ENCODE data around the gene CREBRF.

Gene CREBRF

GRCh38 chr5:173078878-173079277 lies 22.7 kb downstream of the CREBRF start:
- H3K4me3 ChIP-seq (ENCODE audit: low read length), result no peak overlapping the region
- DNase-seq (ENCODE audit: low read depth), result no peak
- TF ChIP-seq CTCF (conservative IDR thresholded peaks at IDR 0.05; ENCODE audit: low read depth, low read length), result no peak

DNA sequence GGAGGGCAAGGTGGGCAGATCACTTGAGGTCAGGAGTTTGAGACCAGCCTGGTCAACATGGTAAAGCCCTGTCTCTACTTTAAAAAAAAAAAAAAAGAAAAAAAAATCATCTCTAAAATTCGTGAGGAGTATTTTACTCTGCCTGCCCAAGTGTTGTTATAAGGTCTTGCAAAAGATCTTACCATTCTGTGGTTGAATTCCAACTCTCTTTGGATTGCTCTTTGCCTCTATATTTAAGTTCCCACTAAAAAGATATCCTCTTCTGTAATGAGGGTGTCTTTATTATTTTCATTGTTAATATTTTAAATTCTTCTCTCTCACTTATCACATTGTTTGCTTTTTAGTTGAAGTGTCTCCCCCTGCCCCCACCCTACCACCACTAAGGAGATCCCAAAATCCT lies 33.4 kb downstream of the CREBRF start:
- no peak overlapping the region for H3K4me3 ChIP-seq (ENCODE audit: low read length)
- DNase-seq (ENCODE audit: low read depth), result no peak
- TF ChIP-seq CTCF (conservative IDR thresholded peaks at IDR 0.05; ENCODE audit: low read depth, low read length), result no peak

GRCh38 chr5:173090639-173091038 lies 34.5 kb downstream of the CREBRF start:
- TF ChIP-seq CTCF (conservative IDR thresholded peaks at IDR 0.05; ENCODE audit: low read depth, low read length), result no peak
- no peak for DNase-seq (ENCODE audit: low read depth)
- H3K4me3 ChIP-seq (ENCODE audit: low read length), result no peak overlapping the region

GRCh38 chr5:173091981-173092380 lies 35.8 kb downstream of the CREBRF start:
- no peak overlapping the region for H3K4me3 ChIP-seq (ENCODE audit: low read length)
- DNase-seq (ENCODE audit: low read depth), result no peak
- no peak for TF ChIP-seq CTCF (conservative IDR thresholded peaks at IDR 0.05; ENCODE audit: low read depth, low read length)

- DNase-seq (ENCODE audit: low read depth), result no peak
- no peak for TF ChIP-seq CTCF (conservative IDR thresholded peaks at IDR 0.05; ENCODE audit: low read depth, low read length)
These were observed 37.5 kb downstream of the CREBRF start for GRCh38 chr5:173093606-173094005.

DNA sequence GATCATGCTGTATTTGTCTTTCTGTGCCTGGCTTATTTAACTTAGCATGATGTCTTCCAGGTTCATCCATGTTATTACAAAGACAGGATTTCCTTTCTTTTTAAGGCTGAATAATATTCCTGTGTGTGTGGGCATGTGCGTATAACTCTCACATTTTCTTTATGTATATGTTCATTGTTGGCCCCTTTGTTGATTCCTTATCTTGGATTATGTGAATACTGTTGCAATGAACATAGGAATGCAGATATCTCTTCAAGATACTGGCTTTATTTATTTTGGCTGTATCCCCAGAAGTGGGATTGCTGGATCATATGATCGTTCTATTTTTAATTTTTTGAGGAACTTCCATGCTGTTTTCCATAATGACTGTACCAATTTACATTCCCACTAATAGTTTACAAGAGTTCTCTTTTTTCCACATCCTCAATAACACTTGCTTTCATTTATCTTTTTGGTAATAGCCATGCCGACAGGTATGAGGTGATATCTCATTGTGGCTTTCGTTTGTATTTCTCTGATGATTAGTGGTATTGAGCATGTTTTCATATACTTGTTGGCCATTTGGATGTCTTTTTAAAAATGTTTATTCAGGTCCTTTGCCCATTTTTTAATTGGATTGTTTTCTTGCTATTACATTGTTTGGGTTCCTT lies 38.0 kb downstream of the CREBRF start:
- peak; percentile 86 for DNase-seq (ENCODE audit: low read depth)
- no peak for TF ChIP-seq CTCF (conservative IDR thresholded peaks at IDR 0.05; ENCODE audit: low read depth, low read length)
- H3K4me3 ChIP-seq (ENCODE audit: low read length), result no peak overlapping the region

More at GRCh38 chr5:173093606-173094005, 37.5 kb downstream of the CREBRF start:
- H3K4me3 ChIP-seq (ENCODE audit: low read length), result no peak overlapping the region

DNA sequence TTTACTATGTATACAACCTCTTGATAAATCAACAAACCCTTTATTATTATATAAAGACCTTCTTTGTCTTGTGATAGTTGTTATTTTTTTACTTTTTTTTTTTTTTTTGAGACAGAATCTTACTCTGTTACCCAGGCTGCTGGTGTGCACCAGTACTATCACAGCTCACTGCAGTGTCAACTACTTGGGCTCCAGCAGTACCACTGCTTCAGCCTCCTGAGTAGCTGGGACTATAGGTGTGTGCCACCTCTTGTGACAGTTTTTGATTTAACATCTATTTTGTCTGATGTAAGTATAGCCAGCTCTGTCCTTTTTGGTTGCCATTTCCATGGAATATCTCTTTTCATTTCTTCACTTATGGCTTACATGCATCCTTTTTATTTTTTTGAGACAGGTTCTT lies 42.6 kb downstream of the CREBRF start:
- no peak for TF ChIP-seq CTCF (conservative IDR thresholded peaks at IDR 0.05; ENCODE audit: low read depth, low read length)
- DNase-seq (ENCODE audit: low read depth), result no peak
- no peak overlapping the region for H3K4me3 ChIP-seq (ENCODE audit: low read length)
